SH-SY5Y (cell line): ENCODE measurements around the gene KRT24.

Experiments
- GATA2 ChIP-seq: IDR thresholded peaks from 2 replicates; pipeline ENCODE4 v1.6.1; 2011; ENCODE audit warnings: mild to moderate bottlenecking, low read depth, low read length
- GATA3 ChIP-seq: IDR thresholded peaks from 2 replicates; pipeline ENCODE4 v1.6.1; 2011; ENCODE audit warnings: low read depth, mild to moderate bottlenecking, low read length, moderate library complexity

KRT24 gene

GRCh38 chr17:40671282-40671681, 32.3 kb downstream of the KRT24 start:
- TF ChIP-seq GATA3 (no peak), GATA2 (no peak)

GRCh38 chr17:40666331-40666730, 37.2 kb downstream of the KRT24 start:
- no peak for TF ChIP-seq GATA3
- no peak for TF ChIP-seq GATA2

- TF ChIP-seq GATA3 (no peak), GATA2 (no peak)
These were observed 38.8 kb downstream of the KRT24 start, which contains the start of gene KRT222 for GRCh38 chr17:40664582-40665333. Gene KRT222 (minus strand): TSS chr17:40665177. CDS start chr17:40665099, 78 bp downstream.

GRCh38 chr17:40663252-40663651, 40.3 kb downstream of the KRT24 start:
- TF ChIP-seq GATA2 (no peak), GATA3 (no peak)

GRCh38 chr17:40659911-40660310, 43.6 kb downstream of the KRT24 start:
- no peak for TF ChIP-seq GATA2
- no peak for TF ChIP-seq GATA3

- TF ChIP-seq GATA3 = no peak
- no peak for TF ChIP-seq GATA2
These were observed 45.2 kb downstream of the KRT24 start for GRCh38 chr17:40658396-40658795.

GRCh38 chr17:40651939-40652338, 51.6 kb downstream of the KRT24 start:
- no peak for TF ChIP-seq GATA3
- TF ChIP-seq GATA2 = no peak

- TF ChIP-seq GATA3 = no peak
- no peak for TF ChIP-seq GATA2
These were observed 55.1 kb downstream of the KRT24 start for GRCh38 chr17:40648384-40648968.
